ENCODE data around the gene SGMS1. TPM values are rescaled to one million over a fixed set of nuclear protein-coding genes. Genes with fewer than 3 reads are reported as not detected.

SGMS1 gene
- total RNA-seq, 1 donor from 2014 or later = 93.8 TPM

- H3K4me3 ChIP-seq = no peak overlapping the region
- H3K4me1 ChIP-seq = no peaks in the 10 kb centered on the region
- no peaks in the 10 kb centered on the region for H3K36me3 ChIP-seq
- no peaks in the 10 kb centered on the region for H3K9me3 ChIP-seq
- no peak for DNase-seq (ENCODE audit: extremely low spot score in 2 of 2)
- no peak for TF ChIP-seq CTCF (IDR thresholded peaks at IDR 0.05)
- TF ChIP-seq POLR2A (IDR thresholded peaks at IDR 0.05) = no peak
- no peak for TF ChIP-seq POLR2AphosphoS5 (IDR thresholded peaks at IDR 0.05; ENCODE audit: insufficient read depth in 1 of 2, low read depth in 1 of 2)
- intact Hi-C loops (cut with DNase I) = no loop called here
- no peak overlapping the region for H3K27ac ChIP-seq
- H3K27me3 ChIP-seq = no peaks in the 10 kb centered on the region
Observed at GRCh38 chr10:50531388-50532077, 92.2 kb downstream of the SGMS1 start.

- Histone ChIP-seq H3K27ac (no peak overlapping the region), H3K9me3 (no peaks in the 10 kb centered on the region), H3K4me1 (no peaks in the 10 kb centered on the region), H3K4me3 (no peak overlapping the region), H3K27me3 (no peaks in the 10 kb centered on the region), H3K36me3 (no peaks in the 10 kb centered on the region)
- DNase-seq (ENCODE audit: extremely low spot score in 2 of 2) = no peak
- TF ChIP-seq POLR2AphosphoS5 (IDR thresholded peaks at IDR 0.05; ENCODE audit: insufficient read depth in 1 of 2, low read depth in 1 of 2) (no peak), POLR2A (IDR thresholded peaks at IDR 0.05) (no peak), CTCF (IDR thresholded peaks at IDR 0.05) (no peak)
- intact Hi-C loops (cut with DNase I) = no loop called here
Observed at GRCh38 chr10:50529660-50530059, 94.1 kb downstream of the SGMS1 start.

DNA sequence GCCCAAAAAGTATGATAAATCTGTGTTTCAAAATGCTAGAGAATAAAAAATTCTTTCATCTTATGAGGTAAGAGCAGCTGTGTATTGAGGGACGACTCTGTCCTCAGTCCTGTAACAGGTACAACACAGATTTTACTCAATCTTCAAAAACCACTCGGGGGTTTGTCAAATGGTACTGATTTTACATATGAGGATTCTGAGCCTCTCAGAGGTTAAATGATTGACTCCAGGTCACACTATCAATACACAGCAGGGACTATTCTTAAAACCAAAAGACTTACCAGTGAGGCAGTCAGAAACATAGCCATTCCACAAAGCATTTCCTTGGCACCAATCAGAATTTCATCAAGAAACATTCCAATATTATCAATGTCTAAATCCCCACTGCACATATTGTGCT is 95.5 kb downstream of the SGMS1 start:
- Histone ChIP-seq H3K27me3 (no peaks in the 10 kb centered on the region), H3K4me1 (no peaks in the 10 kb centered on the region), H3K9me3 (no peaks in the 10 kb centered on the region), H3K4me3 (no peak overlapping the region), H3K36me3 (no peaks in the 10 kb centered on the region), H3K27ac (no peak overlapping the region)
- intact Hi-C loops (cut with DNase I) = no loop called here
- no peak for DNase-seq (ENCODE audit: extremely low spot score in 2 of 2)
- TF ChIP-seq POLR2A (IDR thresholded peaks at IDR 0.05) (no peak), CTCF (IDR thresholded peaks at IDR 0.05) (no peak), POLR2AphosphoS5 (IDR thresholded peaks at IDR 0.05; ENCODE audit: insufficient read depth in 1 of 2, low read depth in 1 of 2) (no peak)

DNA sequence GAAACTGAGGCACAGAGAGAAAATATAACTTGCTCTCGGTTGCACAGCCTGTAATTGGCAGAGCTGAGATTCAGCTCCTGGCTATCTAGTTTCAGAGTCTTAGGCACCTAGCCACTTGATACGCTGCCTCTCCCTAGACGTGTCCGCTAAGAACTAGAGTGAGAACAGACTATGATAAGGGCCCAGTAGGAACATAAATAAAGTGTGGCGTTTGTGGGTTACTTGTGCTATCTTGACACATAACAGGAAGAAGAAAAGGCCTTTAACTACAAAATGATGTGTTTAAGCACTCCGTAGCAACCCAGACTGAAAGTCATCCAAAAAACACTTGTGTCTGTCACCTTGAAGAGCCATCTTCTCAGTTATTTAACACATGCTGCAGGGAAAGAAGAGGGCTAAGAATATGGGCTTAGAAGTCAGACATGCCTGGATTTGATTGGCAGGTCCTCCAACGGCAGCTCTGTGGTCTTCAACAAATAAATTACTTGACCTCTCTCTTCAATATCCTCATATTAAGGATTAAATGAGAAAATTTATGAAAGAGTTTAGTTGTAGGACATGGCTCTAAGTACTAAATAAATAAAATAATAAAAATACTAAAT is 96.2 kb downstream of the SGMS1 start:
- H3K9me3 ChIP-seq = no peaks in the 10 kb centered on the region
- no peak overlapping the region for H3K27ac ChIP-seq
- DNase-seq (ENCODE audit: extremely low spot score in 2 of 2) = no peak
- intact Hi-C loops (cut with DNase I) = no loop called here
- H3K36me3 ChIP-seq = no peaks in the 10 kb centered on the region
- H3K27me3 ChIP-seq = no peaks in the 10 kb centered on the region
- TF ChIP-seq POLR2A (IDR thresholded peaks at IDR 0.05) = no peak
- no peak for TF ChIP-seq POLR2AphosphoS5 (IDR thresholded peaks at IDR 0.05; ENCODE audit: insufficient read depth in 1 of 2, low read depth in 1 of 2)
- no peak for TF ChIP-seq CTCF (IDR thresholded peaks at IDR 0.05)
- no peaks in the 10 kb centered on the region for H3K4me1 ChIP-seq
- H3K4me3 ChIP-seq = no peak overlapping the region

DNA sequence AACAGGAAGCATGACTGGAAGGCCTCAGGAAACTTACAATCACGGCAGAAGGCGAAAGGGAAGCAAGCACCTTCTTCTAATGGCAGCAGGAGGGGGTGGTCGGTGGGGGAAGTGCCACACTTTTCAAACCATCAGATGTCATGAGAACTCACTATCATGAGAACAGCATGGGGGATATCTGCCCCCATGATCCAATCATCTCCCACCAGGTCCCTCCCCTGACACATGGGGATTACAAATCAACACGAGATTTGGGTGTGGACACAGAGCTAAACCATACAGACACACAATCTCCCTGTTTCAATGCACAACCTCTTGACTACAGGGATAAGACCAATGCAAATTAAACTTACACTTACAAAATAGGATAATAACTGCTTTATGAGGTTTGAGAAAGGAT is 97.6 kb downstream of the SGMS1 start:
- DNase-seq (ENCODE audit: extremely low spot score in 2 of 2) = no peak
- Histone ChIP-seq H3K9me3 (no peaks in the 10 kb centered on the region), H3K4me3 (no peak overlapping the region), H3K27me3 (no peaks in the 10 kb centered on the region), H3K27ac (no peak overlapping the region), H3K36me3 (no peaks in the 10 kb centered on the region), H3K4me1 (no peaks in the 10 kb centered on the region)
- TF ChIP-seq CTCF (IDR thresholded peaks at IDR 0.05) (no peak), POLR2A (IDR thresholded peaks at IDR 0.05) (no peak), POLR2AphosphoS5 (IDR thresholded peaks at IDR 0.05; ENCODE audit: insufficient read depth in 1 of 2, low read depth in 1 of 2) (no peak)
- intact Hi-C loops (cut with DNase I) = no loop called here

All from vagina (tissue), 2 donors.